Hepatocyte (in vitro differentiated cells): ENCODE measurements around the gene BICDL2. TPM values are rescaled to one million over a fixed set of nuclear protein-coding genes. Genes with fewer than 3 reads are reported as not detected.
"Not testable (repeated sequence)": the region's sequence is repeated elsewhere in the genome, so short reads cannot be mapped to it uniquely, and the experiment has no call there.

ENCODE experiments used
- DNase-seq: peaks from one replicate; pipeline ENCODE4 v3.0.0-alpha.2; 2016; ENCODE audit warnings: low spot score
- H2AFZ ChIP-seq: fragments of 200-600 bp; sonication (generic); 2 replicates; pipeline ENCODE4 v1.6.0; 2016; ENCODE audit warnings: antibody characterized with exemption, mild to moderate bottlenecking
- H3K27ac ChIP-seq: fragments of 200-600 bp; sonication (generic); 2 replicates; pipeline ENCODE4 v1.5.1; 2016; ENCODE audit warnings: mild to moderate bottlenecking
- H3K27me3 ChIP-seq: fragments of 200-600 bp; sonication (generic); 2 replicates; pipeline ENCODE4 v1.6.1; 2016
- H3K36me3 ChIP-seq: fragments of 200-600 bp; sonication (generic); replicated peaks from 2 replicates; pipeline ENCODE4 v1.5.1; 2016; ENCODE audit warnings: low read depth; ENCODE audit not compliant: insufficient read depth
- H3K4me1 ChIP-seq: fragments of 200-600 bp; sonication (generic); 2 replicates; pipeline ENCODE4 v1.5.1; 2016; ENCODE audit warnings: mild to moderate bottlenecking, moderate library complexity; ENCODE audit not compliant: insufficient read depth
- H3K4me2 ChIP-seq: fragments of 200-600 bp; sonication (generic); 2 replicates; pipeline ENCODE4 v1.6.0; 2016
- H3K4me3 ChIP-seq: fragments of 200-600 bp; sonication (generic); 2 replicates; pipeline ENCODE4 v1.5.1; 2016; ENCODE audit warnings: mild to moderate bottlenecking
- H3K79me2 ChIP-seq: fragments of 200-600 bp; sonication (generic); 2 replicates; pipeline ENCODE4 v1.6.0; 2017; ENCODE audit warnings: mild to moderate bottlenecking
- H3K9me2 ChIP-seq: fragments of 200-600 bp; sonication (generic); replicated peaks from 2 replicates; pipeline ENCODE4 v1.6.0; 2017; ENCODE audit warnings: mild to moderate bottlenecking; ENCODE audit not compliant: insufficient read depth
- H3K9me3 ChIP-seq: fragments of 200-600 bp; sonication (generic); 2 replicates; pipeline ENCODE4 v1.5.1; 2016; ENCODE audit warnings: low read depth, mild to moderate bottlenecking
- H4K20me1 ChIP-seq: fragments of 200-600 bp; sonication (generic); 2 replicates; pipeline ENCODE4 v1.6.0; 2016; ENCODE audit warnings: mild to moderate bottlenecking; ENCODE audit not compliant: insufficient read depth, poor library complexity, severe bottlenecking
- CTCF ChIP-seq: fragments of 200-600 bp; sonication (generic); IDR thresholded peaks from 2 replicates; pipeline ENCODE4 v1.5.1; 2016; ENCODE audit warnings: antibody characterized with exemption, mild to moderate bottlenecking; ENCODE audit not compliant: poor library complexity
- EZH2 ChIP-seq: fragments of 200-600 bp; sonication (generic); IDR thresholded peaks from 2 replicates; pipeline ENCODE4 v1.6.1; 2016; ENCODE audit warnings: antibody characterized with exemption, mild to moderate bottlenecking, borderline replicate concordance
- EZH2phosphoT487 ChIP-seq: fragments of 200-600 bp; sonication (generic); IDR thresholded peaks from one replicate; pipeline ENCODE4 v1.6.1; 2018; ENCODE audit warnings: antibody characterized with exemption, mild to moderate bottlenecking, low read depth, moderate library complexity; ENCODE audit not compliant: unreplicated experiment, severe bottlenecking
- WGBS: methylation state at CpG from one replicate; pipeline ENCODE4 v1.1.6; 2016; ENCODE audit warnings: low lambda C conversion rate; ENCODE audit errors: missing lambda C conversion rate; 5-methylcytosine and 5-hydroxymethylcytosine counted together
- polyA plus RNA-seq: library from polyadenylated mRNA; unstranded; fragments of >200 nt; fragmentation: Nextera tagmentation; extraction: Ambion mirVana; gene quantifications from 2 replicates; pipeline ENCODE4 v1.2.1, GENCODE V29; 2016
- total RNA-seq: library from RNA; depleted of rRNA; stranded (reverse); fragments of >200 nt; gene quantifications from 2 replicates; pipeline ENCODE4 v1.2.3, GENCODE V29; 2014

BICDL2 gene
- total and polyA plus RNA-seq, 2 experiments from 2014 or later = 12.3 to 12.8 TPM

- DNase-seq = no peak
- Histone ChIP-seq H3K4me3 (no peak overlapping the region), H3K4me1 (peaks cover 7% of the 10 kb centered on the region), H2AFZ (no peak overlapping the region), H3K27ac (no peak overlapping the region), H3K79me2 (no peaks in the 10 kb centered on the region), H4K20me1 (no peaks in the 10 kb centered on the region), H3K9me2 (no peaks in the 10 kb centered on the region), H3K27me3 (no peaks in the 10 kb centered on the region), H3K9me3 (no peaks in the 10 kb centered on the region), H3K36me3 (no peaks in the 10 kb centered on the region), H3K4me2 (no peak overlapping the region)
- no peak for TF ChIP-seq CTCF
- no peak for TF ChIP-seq EZH2phosphoT487
- no peak for TF ChIP-seq EZH2
- WGBS = 100% methylated on average over 1 of the region's 1 CpG
Observed at GRCh38 chr16:3084491-3084890, 47.7 kb upstream of the BICDL2 start.

DNA sequence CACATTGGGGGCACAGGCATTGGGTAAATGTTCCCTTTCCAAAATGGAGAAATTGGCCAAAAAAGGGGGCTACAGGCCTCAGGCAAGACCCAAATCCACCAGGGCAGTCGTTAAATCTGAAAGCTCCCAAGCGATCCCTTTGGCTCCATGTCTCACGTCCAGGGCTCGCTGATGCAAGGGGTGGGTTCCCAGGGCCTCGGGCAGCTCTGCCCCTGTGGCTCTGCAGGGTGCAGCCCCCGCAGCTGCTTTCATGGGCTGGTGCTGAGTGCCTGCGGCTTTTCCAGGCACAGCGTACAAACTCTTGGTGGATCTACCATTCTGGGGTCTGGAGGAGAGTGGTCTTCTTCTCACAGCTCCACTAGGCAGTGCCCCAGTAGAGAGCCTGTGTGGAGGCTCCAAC is 46.7 kb upstream of the BICDL2 start:
- H3K36me3 ChIP-seq, H3K4me3 ChIP-seq, H3K9me2 ChIP-seq, DNase-seq, H3K4me2 ChIP-seq, H3K27me3 ChIP-seq, H3K9me3 ChIP-seq, H3K27ac ChIP-seq, H2AFZ ChIP-seq, H3K79me2 ChIP-seq, H3K4me1 ChIP-seq, H4K20me1 ChIP-seq: not testable (repeated sequence)
- 94% methylated on average over 8 of the region's 8 CpGs for WGBS

- not testable (repeated sequence) for H3K9me3 ChIP-seq, H3K4me1 ChIP-seq, H2AFZ ChIP-seq, H4K20me1 ChIP-seq, H3K27ac ChIP-seq, DNase-seq, H3K9me2 ChIP-seq, H3K4me2 ChIP-seq, H3K79me2 ChIP-seq, H3K36me3 ChIP-seq, H3K27me3 ChIP-seq, H3K4me3 ChIP-seq
- WGBS = 91% methylated on average over 13 of the region's 13 CpGs
Observed at GRCh38 chr16:3081957-3082356, 45.2 kb upstream of the BICDL2 start.

DNA sequence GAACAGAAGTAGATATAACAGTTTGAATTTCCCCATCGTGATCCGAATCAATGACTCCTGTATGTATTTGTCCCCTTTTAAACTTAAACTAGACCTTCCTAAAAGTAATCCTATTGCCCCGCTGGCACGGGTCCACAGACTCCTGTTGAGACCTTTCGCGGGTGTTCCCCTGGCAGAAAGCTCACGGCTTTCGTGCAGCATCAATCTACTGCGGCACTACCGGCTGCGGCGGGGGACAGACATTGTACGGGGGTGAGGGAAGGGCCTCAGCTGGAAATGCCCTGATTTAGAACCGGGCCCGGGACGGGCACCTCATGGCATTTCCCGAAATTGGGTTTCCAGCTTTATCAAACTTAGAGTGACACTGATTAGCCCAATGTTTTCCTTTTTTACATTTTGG is 43.3 kb upstream of the BICDL2 start:
- H3K4me3 ChIP-seq = no peak overlapping the region
- 93% methylated on average over 17 of the region's 17 CpGs for WGBS
- no peaks in the 10 kb centered on the region for H3K9me2 ChIP-seq
- no peak for DNase-seq
- H3K4me2 ChIP-seq = no peak overlapping the region
- H3K79me2 ChIP-seq = no peaks in the 10 kb centered on the region
- no peaks in the 10 kb centered on the region for H3K4me1 ChIP-seq
- no peaks in the 10 kb centered on the region for H3K9me3 ChIP-seq
- H3K36me3 ChIP-seq = no peaks in the 10 kb centered on the region
- no peak for TF ChIP-seq EZH2phosphoT487
- no peak for TF ChIP-seq CTCF
- no peak for TF ChIP-seq EZH2
- H3K27me3 ChIP-seq = no peaks in the 10 kb centered on the region
- no peak overlapping the region for H2AFZ ChIP-seq
- H4K20me1 ChIP-seq = no peaks in the 10 kb centered on the region
- H3K27ac ChIP-seq = no peak overlapping the region

DNA sequence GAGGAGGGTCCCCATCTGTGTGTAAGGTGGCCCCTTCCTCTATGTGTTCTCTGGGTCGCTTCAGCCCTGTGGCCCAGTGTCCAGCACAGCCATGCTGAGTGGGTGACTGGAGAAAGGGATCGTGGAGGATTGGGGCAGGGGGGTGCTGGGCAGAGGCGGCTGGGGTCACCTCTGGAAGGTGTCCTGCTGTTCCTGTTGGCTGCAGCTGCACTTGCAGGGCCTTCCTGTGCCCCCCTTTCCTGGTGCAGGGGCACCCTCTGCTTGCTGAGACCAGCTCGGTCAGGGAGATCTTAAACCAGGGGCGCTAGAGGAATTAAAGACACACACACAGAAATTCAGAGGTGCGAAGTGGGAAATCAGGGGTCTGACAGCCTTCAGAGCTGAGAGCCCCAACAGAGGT is 39.8 kb upstream of the BICDL2 start:
- H3K4me3 ChIP-seq = no peak overlapping the region
- H3K36me3 ChIP-seq = no peaks in the 10 kb centered on the region
- no peaks in the 10 kb centered on the region for H3K79me2 ChIP-seq
- no peak for DNase-seq
- no peaks in the 10 kb centered on the region for H3K9me3 ChIP-seq
- no peaks in the 10 kb centered on the region for H3K4me1 ChIP-seq
- H3K27ac ChIP-seq = no peak overlapping the region
- TF ChIP-seq EZH2phosphoT487 (no peak), CTCF (no peak), EZH2 (no peak)
- H2AFZ ChIP-seq = no peak overlapping the region
- no peak overlapping the region for H3K4me2 ChIP-seq
- no peaks in the 10 kb centered on the region for H4K20me1 ChIP-seq
- no peaks in the 10 kb centered on the region for H3K27me3 ChIP-seq
- H3K9me2 ChIP-seq = no peaks in the 10 kb centered on the region
- WGBS = 47% methylated on average over 6 of the region's 6 CpGs

DNA sequence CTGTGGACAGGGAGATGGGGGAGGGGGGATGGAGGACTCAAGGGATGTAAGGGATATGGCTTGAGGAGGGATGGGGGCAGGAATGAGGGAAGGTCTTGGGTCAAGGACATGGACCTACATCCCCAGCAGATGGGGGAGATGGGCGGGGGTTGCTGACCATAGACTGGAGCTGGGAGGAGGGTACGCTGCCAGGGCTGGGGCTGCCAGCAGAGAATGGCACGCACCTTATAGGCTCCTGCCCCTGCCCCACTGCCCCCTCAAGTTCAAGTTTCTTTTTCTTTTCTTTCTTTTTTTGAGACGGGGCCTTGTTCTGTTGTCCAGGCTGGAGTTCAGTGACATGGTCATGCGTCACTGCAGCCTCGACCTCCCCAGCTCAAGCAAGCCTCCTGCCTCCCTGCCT is 39.2 kb upstream of the BICDL2 start:
- not testable (repeated sequence) for H3K27me3 ChIP-seq, H3K79me2 ChIP-seq, H3K9me2 ChIP-seq, DNase-seq, H3K4me2 ChIP-seq, H3K4me3 ChIP-seq, H3K36me3 ChIP-seq, H3K27ac ChIP-seq, H3K9me3 ChIP-seq, H2AFZ ChIP-seq, H4K20me1 ChIP-seq, H3K4me1 ChIP-seq
- 97% methylated on average over 6 of the region's 6 CpGs for WGBS
